HPDE6-E6E7 (cell line): Measurements from ENCODE around the gene ATG5.
A peak's percentile ranks its signal among the peaks of the same experiment; 100 is the strongest.

Source experiments
- DNase-seq: peaks from one replicate; pipeline ENCODE4 v3.0.0; 2011; ENCODE audit warnings: missing footprints; ENCODE audit errors: extremely low spot score

Gene ATG5

GRCh38 chr6:106181664-106182418 lies 143.7 kb downstream of the ATG5 start:
- no peak for DNase-seq

GRCh38 chr6:106180208-106180607 lies 145.4 kb downstream of the ATG5 start:
- DNase-seq, result no peak

GRCh38 chr6:106178900-106179299 lies 146.7 kb downstream of the ATG5 start:
- no peak for DNase-seq

- no peak for DNase-seq
Measured at GRCh38 chr6:106177786-106178185, 147.8 kb downstream of the ATG5 start.

- no peak for DNase-seq
Measured at GRCh38 chr6:106173124-106173879, 152.3 kb downstream of the ATG5 start.

- no peak for DNase-seq
Measured at GRCh38 chr6:106170030-106170791, 155.3 kb downstream of the ATG5 start.

GRCh38 chr6:106169517-106169916 lies 156.0 kb downstream of the ATG5 start:
- no peak for DNase-seq

GRCh38 chr6:106168097-106168888 lies 157.3 kb downstream of the ATG5 start:
- DNase-seq, result no peak

- no peak for DNase-seq
Measured at GRCh38 chr6:106167096-106167814, 158.3 kb downstream of the ATG5 start.

- no peak for DNase-seq
Measured at GRCh38 chr6:106165885-106166485, 159.6 kb downstream of the ATG5 start.

- no peak for DNase-seq
Measured at GRCh38 chr6:106163966-106164877, 161.3 kb downstream of the ATG5 start.

- DNase-seq, result no peak
Measured at GRCh38 chr6:106163446-106163965, 162.1 kb downstream of the ATG5 start.

- no peak for DNase-seq
Measured at GRCh38 chr6:106162921-106163320, 162.6 kb downstream of the ATG5 start.

- DNase-seq, result no peak
Measured at GRCh38 chr6:106161893-106162292, 163.7 kb downstream of the ATG5 start.

- DNase-seq, result no peak
Measured at GRCh38 chr6:106161311-106161874, 164.2 kb downstream of the ATG5 start.

- DNase-seq, result no peak
Measured at GRCh38 chr6:106160189-106160588, 165.4 kb downstream of the ATG5 start.

- peak; percentile 35 for DNase-seq
Measured at GRCh38 chr6:106159531-106159940, 166.0 kb downstream of the ATG5 start.

GRCh38 chr6:106158816-106159215 lies 166.7 kb downstream of the ATG5 start:
- DNase-seq, result no peak

GRCh38 chr6:106156863-106157262 lies 168.7 kb downstream of the ATG5 start:
- no peak for DNase-seq
